Calu3 (cell line): Measurements from ENCODE around the gene ZC3H7B. TPM values are rescaled to one million over a fixed set of nuclear protein-coding genes. Genes with fewer than 3 reads are reported as not detected.

Experiments
- BruUV-seq: library from RNA; stranded (reverse); fragments of 400-500 nt; replicated peaks from 2 replicates; lab custom pipeline; 2021; lab: Mats Ljungman, UMichigan
- CTCF ChIA-PET: fragments of 300-600 bp; sonication (Branson Sonifier 250); formaldehyde crosslinking; loops from one replicate; lab custom pipeline; 2022; ENCODE audit warnings: antibody characterized with exemption; lab: Charles Lee
- DNase-seq: peaks from one replicate; pipeline ENCODE4 v3.0.0; 2022
- H3K27ac Mint-ChIP-seq: one replicate; pipeline ENCODE4 v1.8.0; 2022; ENCODE audit warnings: mixed read lengths; ENCODE audit not compliant: unreplicated experiment
- H3K27me3 Mint-ChIP-seq: one replicate; pipeline ENCODE4 v1.8.0; 2022; ENCODE audit warnings: mixed read lengths; ENCODE audit not compliant: unreplicated experiment
- H3K36me3 Mint-ChIP-seq: one replicate; pipeline ENCODE4 v1.8.0; 2022; ENCODE audit warnings: mild to moderate bottlenecking, moderate library complexity, mixed read lengths; ENCODE audit not compliant: insufficient read depth, unreplicated experiment
- H3K4me1 Mint-ChIP-seq: one replicate; pipeline ENCODE4 v1.8.0; 2022; ENCODE audit warnings: mild to moderate bottlenecking, low read depth, mixed read lengths; ENCODE audit not compliant: unreplicated experiment
- H3K4me3 Mint-ChIP-seq: one replicate; pipeline ENCODE4 v1.8.0; 2022; ENCODE audit warnings: mild to moderate bottlenecking, low read depth, moderate library complexity, mixed read lengths; ENCODE audit not compliant: unreplicated experiment
- H3K9me3 Mint-ChIP-seq: one replicate; pipeline ENCODE4 v1.8.0; 2022; ENCODE audit warnings: low read depth, mixed read lengths; ENCODE audit not compliant: unreplicated experiment
- CTCF ChIP-seq: fragments of 200-600 bp; IDR thresholded peaks from one replicate; pipeline ENCODE4 v1.8.0; 2022; ENCODE audit warnings: antibody characterized with exemption; ENCODE audit not compliant: unreplicated experiment
- intact Hi-C: fragments of 100-400 bp; cut with micrococcal nuclease; formaldehyde crosslinking; loops from one replicate; pipeline ENCODE4 v1.10.0; 2022; ENCODE audit not compliant: unreplicated experiment
- total RNA-seq: library from RNA; stranded (reverse); gene quantifications from 2 replicates; pipeline ENCODE4 v1.2.3, GENCODE V29; 2022

ZC3H7B gene
- total RNA-seq, 1 experiment from 2014 or later = 53.5 TPM

- H3K27ac Mint-ChIP-seq = peak overlapping the region; percentile 93
- BruUV-seq = TSS peak; percentile 95
- no peak for TF ChIP-seq CTCF
- H3K27me3 Mint-ChIP-seq = peaks cover 14% of the 10 kb centered on the region
- CTCF ChIA-PET = interaction anchor here (0.6 to 2.6 kb wide), 8 partner anchors 14 to 1861 kb away, joined by 3 to 13 read pairs (median 6); partner anchors contain the start of genes L3MBTL2 and PMM1
- peaks cover 8% of the 10 kb centered on the region for H3K4me1 Mint-ChIP-seq
- H3K9me3 Mint-ChIP-seq = no peaks in the 10 kb centered on the region
- peaks cover 26% of the 10 kb centered on the region for H3K36me3 Mint-ChIP-seq
- DNase-seq = no peak
- intact Hi-C loops = no loop called here
- peak overlapping the region; percentile 89 for H3K4me3 Mint-ChIP-seq
Measured at GRCh38 chr22:41380993-41381328, 79.6 kb downstream of the ZC3H7B start.

- CTCF ChIA-PET = interaction anchor here (0.6 to 2.6 kb wide), 11 partner anchors 14 to 1862 kb away, joined by 3 to 13 read pairs (median 5); partner anchors contain the start of genes L3MBTL2, PMM1 and TOB2
- no TSS peak for BruUV-seq
- Mint-ChIP-seq H3K27me3 (peaks cover 14% of the 10 kb centered on the region), H3K36me3 (peaks cover 26% of the 10 kb centered on the region), H3K4me1 (peaks cover 8% of the 10 kb centered on the region), H3K9me3 (no peaks in the 10 kb centered on the region), H3K27ac (peak within 1 kb of the TSS; percentile 93), H3K4me3 (peak within 1 kb of the TSS; percentile 89)
- TF ChIP-seq CTCF = no peak
- DNase-seq = peak; percentile 98
- intact Hi-C loops = no loop called here
Measured at GRCh38 chr22:41381329-41382097, 80.2 kb downstream of the ZC3H7B start, which contains the start of gene TEF. TEF (plus strand) TSS chr22:41381942; CDS start chr22:41382045, 103 bp downstream.

- no peak for TF ChIP-seq CTCF
- peak overlapping the region; percentile 89 for H3K4me3 Mint-ChIP-seq
- intact Hi-C loops = no loop called here
- CTCF ChIA-PET = interaction anchor here (0.6 to 2.6 kb wide), 8 partner anchors 15 to 731 kb away, joined by 3 to 13 read pairs (median 4); partner anchors contain the start of genes PMM1 and TOB2
- H3K27ac Mint-ChIP-seq = peak overlapping the region; percentile 93
- no TSS peak for BruUV-seq
- peaks cover 8% of the 10 kb centered on the region for H3K4me1 Mint-ChIP-seq
- no peaks in the 10 kb centered on the region for H3K9me3 Mint-ChIP-seq
- DNase-seq = peak; percentile 41
- H3K27me3 Mint-ChIP-seq = peaks cover 8% of the 10 kb centered on the region
- peaks cover 26% of the 10 kb centered on the region for H3K36me3 Mint-ChIP-seq
Measured at GRCh38 chr22:41382098-41382578, 80.8 kb downstream of the ZC3H7B start.

GRCh38 chr22:41382610-41383009 lies 81.3 kb downstream of the ZC3H7B start:
- DNase-seq = no peak
- CTCF ChIA-PET = interaction anchor here (0.6 to 2.6 kb wide), 3 partner anchors 19 to 322 kb away, joined by 3 to 13 read pairs (median 3); no protein-coding TSS in a partner anchor
- H3K27ac Mint-ChIP-seq = no peak overlapping the region
- H3K36me3 Mint-ChIP-seq = peaks cover 26% of the 10 kb centered on the region
- peak overlapping the region; percentile 89 for H3K4me3 Mint-ChIP-seq
- intact Hi-C loops = no loop called here
- no peaks in the 10 kb centered on the region for H3K9me3 Mint-ChIP-seq
- BruUV-seq = no TSS peak
- no peak for TF ChIP-seq CTCF
- H3K27me3 Mint-ChIP-seq = peaks cover 3% of the 10 kb centered on the region
- peaks cover 8% of the 10 kb centered on the region for H3K4me1 Mint-ChIP-seq
